M059J (cell line): ENCODE results near the gene IL10. TPM values are rescaled to one million over a fixed set of nuclear protein-coding genes. Genes with fewer than 3 reads are reported as not detected.
"Not testable (repeated sequence)": the region's sequence is repeated elsewhere in the genome, so short reads cannot be mapped to it uniquely, and the experiment has no call there.

ENCODE experiments used
- DNase-seq: peaks from one replicate; pipeline ENCODE4 v3.0.0-alpha.2; 2012; ENCODE audit warnings: low read depth
- total RNA-seq: library from RNA; depleted of rRNA; stranded (reverse); fragments of >200 nt; shearing (Covaris generic); gene quantifications from 2 replicates; pipeline ENCODE4 v1.2.3, GENCODE V29; 2014

The IL10 gene
- total RNA-seq, 1 experiment from 2014 or later = not detected

DNA sequence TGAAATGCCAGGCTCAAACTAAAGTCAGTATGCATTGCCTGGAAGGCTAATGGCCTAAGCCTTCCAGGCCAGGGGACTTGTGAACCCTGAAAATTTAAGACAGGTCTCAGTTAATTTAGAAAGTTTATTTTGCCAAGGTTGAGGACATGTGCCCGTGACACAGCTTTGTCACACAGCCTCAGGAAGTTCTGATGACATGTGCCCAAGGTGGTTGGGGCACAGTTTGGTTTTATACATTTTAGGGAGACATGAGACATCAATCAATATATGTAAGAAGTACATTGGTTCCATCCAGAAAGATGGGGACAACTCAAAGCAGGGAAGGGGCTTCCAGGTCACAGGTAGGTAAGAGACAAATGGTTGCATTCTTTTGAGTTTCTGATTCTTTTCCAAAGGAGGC, 6.5 kb downstream of the IL10 start:
- DNase-seq = not testable (repeated sequence)

DNA sequence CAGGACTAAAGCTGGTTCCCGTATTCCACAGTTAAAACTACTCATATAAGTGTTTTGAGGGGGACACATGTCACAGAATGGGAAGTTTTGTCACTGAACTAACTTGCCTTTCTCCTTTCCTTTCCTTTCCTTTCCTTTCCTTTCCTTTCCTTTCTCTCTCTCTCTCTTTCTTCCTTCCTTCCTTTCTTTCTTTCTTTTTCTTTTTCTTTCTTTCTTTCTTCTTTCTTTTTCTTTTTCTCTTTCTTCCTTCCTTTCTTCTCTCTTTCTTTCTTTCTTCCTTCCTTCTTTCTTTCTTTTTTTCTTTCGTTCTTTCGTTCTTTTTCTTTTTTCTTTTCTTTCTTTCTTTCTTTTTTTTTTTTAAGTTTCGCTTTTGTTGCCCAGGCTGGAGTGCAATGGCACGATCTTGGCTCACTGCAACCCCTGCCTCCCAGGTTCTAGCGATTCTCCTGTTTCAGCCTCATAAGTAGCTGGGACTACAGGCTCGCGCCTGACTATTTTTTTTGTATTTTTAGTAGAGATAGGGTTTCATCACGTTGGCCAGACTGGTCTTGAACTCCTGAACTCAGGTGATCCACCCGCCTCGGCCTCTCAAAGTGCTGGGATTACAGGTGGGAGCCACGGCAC, 9.4 kb downstream of the IL10 start:
- DNase-seq = not testable (repeated sequence)

GRCh38 chr1:206761159-206761768, 11.0 kb downstream of the IL10 start:
- no peak for DNase-seq

- no peak for DNase-seq
These were observed 11.7 kb downstream of the IL10 start for GRCh38 chr1:206760590-206760989.

DNA sequence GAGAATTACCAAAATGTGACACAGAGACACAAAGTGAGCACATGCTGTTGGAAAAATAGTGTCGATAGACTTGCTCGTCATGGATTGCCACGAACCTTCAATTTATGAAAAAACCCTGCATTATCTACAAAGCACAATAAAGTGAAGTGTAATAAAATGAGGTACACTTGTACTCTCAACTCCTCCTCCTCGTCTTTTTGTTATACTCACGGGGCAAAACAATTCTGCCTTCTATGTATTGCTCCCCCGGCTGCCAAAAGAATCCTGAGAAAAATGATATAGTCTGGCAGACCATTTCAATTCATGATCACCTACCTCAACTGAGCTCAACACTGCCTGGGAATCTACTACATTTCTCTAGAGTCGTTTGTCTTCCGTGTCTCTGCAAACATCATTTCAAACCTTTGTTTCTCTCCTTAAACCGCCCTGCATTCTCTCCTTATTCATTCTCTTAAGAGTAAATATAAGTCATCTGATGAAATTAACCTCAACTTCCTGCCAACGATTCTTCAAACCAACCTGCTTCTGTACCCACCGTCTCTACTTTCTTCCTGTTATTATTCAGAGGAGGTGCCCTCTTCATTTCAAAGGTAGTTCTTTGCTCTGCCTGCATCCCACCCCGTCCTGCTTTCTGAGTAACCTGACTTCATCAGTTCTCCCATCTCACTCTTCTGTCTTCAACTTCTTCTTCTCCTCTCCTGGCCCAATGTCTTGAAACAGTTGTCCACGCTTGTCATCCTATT, 14.6 kb downstream of the IL10 start:
- DNase-seq = no peak

DNA sequence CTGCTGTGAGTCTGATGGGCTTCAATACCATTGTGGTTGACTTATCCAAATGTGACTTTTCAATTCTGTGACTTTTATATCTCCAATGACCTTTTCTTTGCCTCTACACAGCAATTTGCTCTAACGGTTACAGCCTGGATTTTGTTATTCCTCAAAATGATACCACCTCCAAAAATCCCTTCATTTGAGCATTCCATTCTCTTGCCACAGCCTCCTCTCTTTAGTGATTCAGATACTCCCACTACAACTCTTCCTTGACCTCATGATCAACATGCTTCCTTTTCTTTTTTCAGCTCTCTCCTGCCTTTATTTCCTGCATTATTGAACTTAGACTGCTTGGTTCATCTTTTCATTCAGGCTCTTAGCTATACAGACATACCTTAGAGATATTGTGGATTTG, 18.3 kb downstream of the IL10 start:
- DNase-seq = peak; percentile 56

GRCh38 chr1:206753141-206753540, 19.2 kb downstream of the IL10 start:
- peak; percentile 85 for DNase-seq

DNA sequence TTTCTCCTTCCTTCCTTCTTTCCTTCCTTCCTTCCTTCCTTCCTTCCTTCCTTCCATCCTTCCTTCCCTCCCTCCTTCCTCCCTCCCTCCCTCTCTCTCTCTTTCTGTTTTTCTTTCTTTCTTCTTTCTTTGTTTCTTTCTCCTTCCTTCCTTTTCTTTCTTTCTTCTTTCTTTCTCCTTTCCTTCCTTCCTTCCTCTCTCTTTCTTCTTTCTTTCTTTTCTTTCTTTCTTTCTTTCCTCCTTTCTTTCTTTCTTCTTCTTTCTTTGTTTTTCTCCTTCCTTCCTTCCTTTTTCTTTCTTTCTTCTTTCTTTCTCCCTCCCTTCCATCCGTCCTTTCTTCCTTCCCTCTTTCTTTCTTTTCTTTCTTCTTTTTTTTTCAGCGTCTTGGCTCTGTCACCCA, 19.8 kb downstream of the IL10 start:
- DNase-seq = no peak

- no peak for DNase-seq
These were observed 20.4 kb downstream of the IL10 start for GRCh38 chr1:206751891-206752290.

GRCh38 chr1:206748348-206749030, 23.8 kb downstream of the IL10 start:
- no peak for DNase-seq

DNA sequence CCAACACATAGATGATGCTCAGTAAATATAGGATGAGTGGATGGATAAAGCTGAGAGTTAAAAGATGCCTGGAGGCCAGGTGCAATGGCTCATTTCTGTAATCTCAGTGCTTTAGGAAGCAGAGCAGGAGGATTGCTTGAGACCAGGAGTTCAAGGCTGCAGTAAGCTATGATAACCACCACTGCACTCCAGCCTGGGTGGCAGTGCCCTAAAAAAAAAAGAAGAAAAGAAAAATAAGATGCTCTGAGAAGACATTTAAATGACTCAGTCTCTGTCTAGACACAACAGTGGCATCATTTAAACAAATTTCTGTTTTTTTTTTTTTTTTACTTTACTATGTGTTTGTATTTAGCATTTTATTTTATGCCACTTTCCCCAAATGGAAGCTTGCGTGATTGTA, 27.0 kb downstream of the IL10 start:
- DNase-seq = no peak

DNA sequence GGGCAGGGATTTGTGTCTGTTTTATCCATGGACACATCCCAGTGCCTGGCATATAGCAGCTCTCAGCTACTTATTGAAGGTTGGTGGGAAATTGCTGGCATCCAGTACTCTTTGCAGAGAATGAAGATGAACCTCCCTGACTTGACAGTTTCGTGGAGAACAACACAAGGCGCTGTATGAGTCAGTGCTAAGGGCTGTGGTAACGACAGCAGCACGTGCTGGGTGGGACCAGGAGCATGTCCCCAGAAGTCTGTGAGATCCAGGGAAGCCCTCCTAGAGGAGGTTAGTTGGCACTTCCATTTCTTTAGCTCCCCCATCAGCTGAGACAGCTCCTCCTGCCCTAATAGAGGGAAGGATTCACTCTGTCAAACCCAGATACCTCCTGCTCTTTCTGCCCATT, 27.6 kb downstream of the IL10 start:
- no peak for DNase-seq

- no peak for DNase-seq
These were observed 29.4 kb downstream of the IL10 start for GRCh38 chr1:206742719-206743383.

DNA sequence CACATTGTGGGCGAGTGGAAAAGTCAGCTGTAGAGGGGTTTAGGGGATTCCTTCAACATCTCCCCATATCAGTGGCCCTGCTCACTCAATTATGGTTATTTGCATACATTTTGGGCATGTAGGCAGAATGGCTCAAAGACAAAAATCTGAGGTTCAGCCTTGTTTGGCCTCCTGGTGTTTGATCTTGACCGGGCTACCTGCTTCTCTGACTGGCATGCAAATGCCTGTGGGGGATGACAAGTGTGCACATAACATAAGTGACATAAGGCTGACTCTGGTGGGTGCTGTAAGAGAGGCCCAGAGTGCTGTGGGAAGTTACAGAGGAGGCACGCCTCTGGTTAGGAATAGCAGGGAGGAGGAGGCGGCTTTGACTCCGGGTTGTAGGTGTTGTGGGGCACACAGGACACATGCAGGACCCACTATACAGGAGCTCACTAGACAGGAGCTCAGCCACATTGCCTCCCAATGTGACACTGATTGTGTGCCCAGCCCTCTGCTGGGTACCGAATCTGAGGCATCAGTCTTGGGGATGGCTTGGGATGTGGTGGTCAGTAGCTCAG, 31.1 kb downstream of the IL10 start:
- no peak for DNase-seq

DNA sequence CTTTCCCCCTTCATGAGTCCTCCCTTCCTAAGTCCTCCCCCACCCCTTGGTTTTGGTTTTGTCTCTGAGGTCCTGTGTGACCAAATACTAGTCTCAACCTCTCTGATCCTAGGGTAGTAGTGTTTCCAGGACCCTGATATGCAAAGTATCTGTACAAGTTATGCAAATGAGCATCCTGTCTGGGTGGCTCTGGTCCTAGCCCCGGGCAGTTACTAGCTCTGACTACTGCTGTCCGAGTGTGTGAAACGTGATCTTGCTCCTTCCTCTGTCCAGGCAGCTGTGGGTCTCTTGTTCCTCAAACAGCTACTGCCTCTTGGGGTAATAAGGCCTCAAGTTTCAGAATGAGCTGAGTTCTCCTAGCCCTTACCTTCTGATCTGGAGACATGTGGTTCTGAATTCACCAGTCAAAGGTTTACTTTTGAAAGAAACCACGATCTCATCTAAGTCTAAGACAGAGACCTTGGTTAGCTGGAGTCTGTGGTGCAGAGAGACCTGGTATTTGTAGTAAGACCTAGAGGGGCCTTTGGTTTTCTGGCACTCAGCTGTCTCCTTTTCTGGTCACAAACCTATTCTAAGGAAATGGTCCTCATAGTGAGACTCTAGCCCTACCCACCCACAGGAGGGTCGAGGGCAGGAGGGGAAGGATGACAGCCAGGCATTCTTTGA, 32.8 kb downstream of the IL10 start:
- DNase-seq = peak; percentile 80

DNA sequence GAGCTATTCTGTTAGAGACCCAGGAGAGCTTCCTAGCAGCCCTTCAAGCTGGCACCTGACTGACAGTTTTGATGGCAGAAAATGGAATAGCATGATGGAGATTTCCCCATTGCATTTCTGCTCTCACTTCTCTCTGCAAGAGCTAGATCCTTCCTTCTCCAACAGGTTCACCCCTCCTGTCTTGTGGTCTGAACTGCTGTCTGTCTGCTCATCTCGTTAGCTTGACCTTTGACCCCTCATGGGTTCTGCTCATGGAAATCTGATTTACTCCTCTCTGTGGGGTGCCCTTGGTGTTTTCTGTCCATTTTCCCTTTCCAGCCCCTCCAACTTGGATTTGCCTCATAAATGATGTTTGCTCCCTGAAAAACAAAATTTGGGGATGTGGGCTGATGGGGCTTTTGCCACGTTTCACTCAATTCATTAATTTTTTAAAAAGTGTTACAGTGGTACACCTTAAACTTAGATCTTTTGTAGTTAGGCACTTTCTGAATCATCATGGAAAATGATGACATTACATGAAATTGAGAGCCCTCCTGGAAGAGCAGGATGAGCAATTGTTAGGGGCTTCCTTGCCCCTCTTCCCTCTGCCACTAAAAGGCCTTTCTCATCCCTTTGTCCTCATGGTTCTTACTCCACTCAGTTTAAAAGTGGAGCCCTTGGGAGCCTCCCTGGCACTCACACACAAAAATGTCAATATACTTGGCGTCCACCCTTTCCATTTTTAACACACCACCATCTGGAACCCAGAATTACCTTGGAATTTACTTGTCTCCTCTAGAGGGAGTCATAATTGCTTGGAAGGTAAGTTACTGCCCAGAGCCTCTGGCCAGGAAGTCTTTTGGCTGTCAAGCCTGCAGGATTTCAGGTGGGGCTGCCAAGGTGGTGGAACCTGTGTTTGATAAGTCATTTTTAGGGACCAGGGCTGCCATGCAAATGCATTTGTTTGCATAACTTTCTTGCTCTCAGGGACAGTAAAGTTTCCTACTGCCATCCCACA, 33.6 kb downstream of the IL10 start:
- peak; percentile 60 for DNase-seq

GRCh38 chr1:206737729-206738201, 34.5 kb downstream of the IL10 start:
- DNase-seq = peak; percentile 58

DNA sequence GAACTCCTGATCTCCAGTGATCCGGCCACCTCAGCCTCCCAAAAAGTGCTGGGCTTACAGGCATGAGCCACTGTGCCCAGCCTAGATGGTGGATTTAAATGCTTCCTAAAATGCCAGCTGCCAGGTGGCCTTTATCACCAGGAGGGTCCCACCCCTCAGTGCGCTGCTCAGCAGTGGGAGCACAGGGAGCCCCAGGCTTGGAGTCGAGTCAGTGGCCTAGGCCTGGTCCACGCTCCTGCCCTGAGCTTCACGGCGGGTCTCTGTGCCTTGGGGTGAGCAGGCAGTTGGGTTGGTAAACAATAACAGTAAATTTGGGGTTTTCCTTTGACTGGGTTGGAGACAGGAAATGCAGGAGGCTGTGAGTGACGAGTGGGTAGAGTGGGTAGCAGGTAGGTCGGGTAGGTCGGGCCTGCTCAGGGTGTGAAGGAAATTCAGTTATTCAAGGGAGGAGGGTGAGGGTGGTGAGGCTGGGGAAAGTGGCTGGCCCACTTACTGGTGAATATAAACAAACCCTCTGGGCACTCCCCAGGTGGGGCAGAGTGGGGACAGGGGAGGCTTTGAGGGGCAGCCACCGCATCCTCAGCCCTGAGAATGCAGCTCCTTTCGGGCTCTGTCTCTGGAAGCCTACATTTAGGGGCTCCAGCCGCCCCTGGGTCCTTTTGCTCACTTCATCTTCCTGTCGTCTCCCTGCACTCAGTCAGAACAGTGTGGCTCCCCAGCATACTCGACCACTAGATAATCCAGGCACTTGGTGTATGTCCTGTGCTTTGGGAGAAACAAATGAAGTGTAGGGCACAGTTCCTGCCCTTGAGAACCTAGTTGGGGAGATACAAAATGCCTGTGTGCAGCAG, 35.2 kb downstream of the IL10 start:
- DNase-seq = no peak

- DNase-seq = peak; percentile 81
These were observed 36.7 kb downstream of the IL10 start for GRCh38 chr1:206735553-206736031.
